ENCODE measurements around the gene S100G. TPM values are rescaled to one million over a fixed set of nuclear protein-coding genes. Genes with fewer than 3 reads are reported as not detected.

Gene S100G
- total RNA-seq, 1 donor from 2014 or later, result not detected

DNA sequence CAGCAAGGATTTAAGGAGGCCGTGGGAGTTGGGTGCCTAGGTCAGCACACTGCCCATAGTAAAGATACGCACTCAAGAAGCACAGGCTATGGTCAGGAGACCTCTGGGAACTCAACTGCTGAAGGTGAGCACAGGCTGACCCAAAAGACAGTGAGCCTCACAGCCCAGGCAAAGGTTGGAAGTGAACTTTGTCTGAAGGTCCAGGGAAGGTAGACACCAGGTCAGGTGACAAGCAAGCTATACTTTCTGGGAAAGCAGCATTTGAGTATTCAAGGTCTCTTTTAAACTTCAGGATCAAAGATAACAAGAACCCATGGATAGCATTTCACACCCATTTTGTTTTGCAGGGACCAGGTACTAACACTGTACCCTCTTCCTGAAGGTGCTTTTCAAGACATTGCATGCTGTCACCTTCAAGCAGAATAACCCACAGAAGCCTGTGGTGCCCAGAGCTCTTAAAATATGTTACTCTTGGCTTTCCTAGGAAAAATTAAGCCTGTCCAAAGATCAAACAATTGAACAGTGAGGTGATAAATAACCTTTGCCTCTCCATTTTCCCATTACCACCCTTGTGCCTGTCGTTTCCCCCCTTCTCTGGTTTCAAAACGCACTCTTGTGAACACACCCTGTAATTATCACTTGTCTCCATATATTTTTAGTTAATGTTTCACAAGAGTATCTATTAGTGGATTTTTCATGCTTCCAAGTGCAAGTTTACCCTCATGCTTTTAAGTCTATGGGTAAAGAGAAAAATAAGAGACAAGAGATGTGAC lies 3.4 kb upstream of the S100G start:
- DNase-seq (ENCODE audit: low spot score), result no peak

DNA sequence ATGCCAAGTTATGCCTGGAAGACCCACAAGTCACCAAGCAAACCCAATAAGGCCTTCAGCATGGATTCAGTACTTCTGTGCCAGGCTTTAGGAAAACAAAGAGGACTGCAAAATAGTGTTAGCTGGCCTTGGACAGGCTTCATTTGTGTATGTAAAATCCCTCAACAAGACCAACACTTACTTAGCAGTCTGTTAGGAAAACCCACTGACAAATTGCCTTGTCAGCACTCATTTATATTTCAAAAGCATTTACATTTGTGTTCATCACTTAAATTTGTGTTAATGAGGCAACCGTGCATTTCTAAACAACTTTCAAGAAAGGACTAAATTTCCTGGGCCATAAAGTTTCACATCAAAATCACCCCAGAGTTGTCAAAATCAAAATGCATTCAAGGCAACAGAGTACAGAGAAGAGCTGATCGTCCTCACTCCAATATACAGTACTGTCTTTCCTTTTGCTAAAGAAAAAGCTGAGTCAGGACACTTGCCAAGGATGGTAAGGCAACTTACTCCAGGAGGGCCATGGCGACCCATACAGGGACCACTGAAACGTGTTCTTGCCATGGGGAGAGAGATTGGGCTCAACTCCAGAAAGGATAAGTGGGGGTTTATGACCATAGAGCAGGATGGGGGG lies 1.6 kb downstream of the S100G start:
- no peak for DNase-seq (ENCODE audit: low spot score)

DNA sequence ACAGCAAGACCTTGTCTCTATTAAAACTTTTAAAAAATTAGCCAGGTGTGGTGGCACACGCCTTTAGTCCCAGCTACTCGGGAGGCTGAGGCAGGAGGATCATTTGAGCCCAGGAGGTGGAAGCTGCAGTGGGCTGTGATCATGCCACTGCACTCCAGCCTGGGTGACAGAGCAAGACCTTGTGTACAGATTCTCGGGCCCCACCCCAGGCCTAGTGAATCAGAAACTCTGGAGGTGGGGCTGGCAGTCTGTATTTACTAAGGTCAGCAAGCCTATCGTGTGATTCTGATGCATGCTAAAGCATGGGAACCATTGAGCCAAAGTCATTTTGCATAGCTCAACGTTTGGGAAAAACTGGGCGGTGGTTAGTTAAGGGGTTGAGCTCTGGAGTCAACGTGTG lies 3.5 kb downstream of the S100G start:
- DNase-seq (ENCODE audit: low spot score), result no peak

DNA sequence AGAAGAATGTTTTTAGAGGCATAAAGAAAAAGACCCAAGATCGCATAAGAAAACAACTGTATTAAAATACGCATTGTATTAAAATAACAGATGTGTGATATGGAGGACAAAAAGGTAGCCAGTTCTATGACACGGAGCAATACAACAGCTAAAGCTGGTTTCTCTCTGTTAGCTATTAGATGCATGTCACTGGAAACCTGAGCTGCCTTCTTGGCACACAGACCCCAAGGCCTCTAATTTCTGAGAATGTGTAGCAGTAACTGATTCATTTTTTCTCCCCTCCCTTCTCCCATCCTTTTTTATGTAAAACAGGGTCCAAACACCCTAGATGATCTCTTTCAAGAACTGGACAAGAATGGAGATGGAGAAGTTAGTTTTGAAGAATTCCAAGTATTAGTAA lies 4.1 kb downstream of the S100G start:
- no peak for DNase-seq (ENCODE audit: low spot score)

DNA sequence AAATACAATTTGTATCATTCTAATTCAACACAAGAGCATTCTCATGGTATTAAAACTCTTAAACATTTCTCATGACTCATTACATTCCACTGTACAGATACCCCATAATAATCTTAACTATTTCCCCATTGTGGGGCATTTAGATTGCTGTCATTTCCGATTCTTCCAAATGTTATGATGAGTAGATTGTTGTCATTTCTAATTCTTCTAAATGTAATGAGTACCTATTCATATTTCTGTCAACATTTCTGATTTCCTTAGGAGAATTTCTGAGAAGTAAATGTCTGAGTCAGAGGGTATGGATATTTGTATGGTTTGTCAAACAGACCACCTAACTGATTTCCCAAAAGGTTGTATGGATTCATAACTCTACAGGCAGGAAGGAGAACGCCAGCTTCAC lies 8.3 kb downstream of the S100G start:
- DNase-seq (ENCODE audit: low spot score), result no peak

DNA sequence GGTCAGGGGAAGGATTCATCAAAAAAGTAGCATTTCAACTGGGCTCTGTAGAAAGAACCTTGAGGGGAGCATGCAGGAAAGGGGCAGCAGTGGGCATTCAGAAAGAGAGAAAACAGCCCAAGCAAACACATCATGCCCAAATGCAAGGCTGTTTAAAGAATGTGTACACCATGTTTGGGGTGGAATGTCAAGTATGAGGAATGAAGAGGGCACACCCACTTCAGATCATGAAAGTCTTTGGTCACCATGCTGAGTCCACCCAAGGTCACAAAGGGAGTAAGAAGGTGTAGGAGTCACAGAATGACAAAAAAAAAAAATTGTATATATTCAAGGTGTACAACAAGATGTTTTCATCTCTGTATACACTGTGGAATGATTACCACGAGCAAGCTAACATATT lies 9.4 kb downstream of the S100G start:
- no peak for DNase-seq (ENCODE audit: low spot score)

DNA sequence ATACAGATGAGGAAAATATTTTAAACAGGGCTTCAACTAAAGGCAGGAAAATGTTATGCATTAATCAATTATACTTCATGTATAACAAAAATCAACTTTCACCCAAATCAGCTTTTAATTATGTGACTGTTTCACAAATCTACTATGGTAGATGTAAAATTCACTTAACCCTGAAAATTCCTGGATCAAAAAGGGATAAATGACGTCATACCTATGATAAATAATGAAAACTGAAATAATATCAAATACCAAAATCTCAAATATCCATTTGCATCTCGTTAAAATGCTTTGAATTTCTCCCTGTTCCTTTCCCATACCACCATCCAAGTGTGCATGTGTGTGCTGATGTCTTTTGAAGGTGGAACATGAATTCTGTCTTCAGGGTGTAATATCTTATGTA lies 11.5 kb downstream of the S100G start:
- no peak for DNase-seq (ENCODE audit: low spot score)

DNA sequence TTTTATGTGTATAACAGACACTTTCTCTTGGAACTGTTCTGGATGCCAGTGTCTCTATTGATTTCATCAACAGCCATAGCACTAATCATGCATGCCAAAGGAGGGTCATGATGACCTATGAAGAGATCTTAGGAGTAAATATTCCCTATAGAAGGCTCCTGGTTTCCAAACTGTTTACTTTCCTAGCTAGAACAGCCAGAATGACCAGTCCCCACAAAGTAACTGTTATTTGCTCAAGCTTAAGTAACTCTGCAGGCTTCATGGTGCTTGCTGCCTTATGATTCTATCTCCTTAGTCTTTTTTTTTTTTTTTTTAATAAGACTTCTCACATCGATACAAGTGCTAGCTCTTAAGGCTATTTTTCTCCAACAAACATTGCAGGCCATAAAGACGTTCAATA lies 12.4 kb downstream of the S100G start:
- DNase-seq (ENCODE audit: low spot score), result no peak

DNA sequence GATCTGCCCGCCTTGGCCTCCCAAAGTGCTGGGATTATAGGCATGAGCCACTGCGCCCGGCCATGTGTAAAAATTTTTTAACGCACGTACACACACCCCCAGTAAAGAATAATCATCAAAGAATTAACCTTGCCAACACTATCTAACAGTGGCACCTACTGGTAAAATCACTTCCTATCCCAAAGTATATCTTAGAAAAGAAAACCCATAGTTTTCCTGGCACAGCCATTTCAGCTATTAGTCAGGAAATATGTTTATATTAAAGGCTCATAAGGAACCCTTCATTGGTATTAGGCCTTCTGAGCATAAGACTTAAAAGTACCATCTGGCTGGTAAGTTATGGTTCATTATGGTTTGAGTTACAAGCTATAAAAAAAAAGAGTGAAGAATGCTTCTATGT lies 14.1 kb downstream of the S100G start:
- no peak for DNase-seq (ENCODE audit: low spot score)

DNA sequence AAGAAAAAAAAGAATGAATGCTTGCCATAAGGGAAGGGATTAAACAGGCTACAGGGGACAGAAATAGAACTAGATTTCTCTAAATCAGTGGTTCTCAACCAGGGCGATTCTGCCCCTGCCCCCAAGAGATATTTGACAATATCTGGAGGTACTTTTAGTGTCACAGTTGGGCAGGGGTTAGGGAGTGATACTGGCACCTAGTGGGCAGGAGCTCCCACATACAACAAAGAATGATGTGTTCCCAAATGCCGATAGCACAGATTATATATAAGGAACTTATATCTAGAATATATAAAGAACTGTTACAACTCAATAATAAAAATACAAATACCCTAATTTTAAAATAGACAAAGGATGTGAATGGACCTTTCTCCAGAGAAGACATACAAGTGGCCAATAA lies 14.7 kb downstream of the S100G start:
- DNase-seq (ENCODE audit: low spot score), result no peak

DNA sequence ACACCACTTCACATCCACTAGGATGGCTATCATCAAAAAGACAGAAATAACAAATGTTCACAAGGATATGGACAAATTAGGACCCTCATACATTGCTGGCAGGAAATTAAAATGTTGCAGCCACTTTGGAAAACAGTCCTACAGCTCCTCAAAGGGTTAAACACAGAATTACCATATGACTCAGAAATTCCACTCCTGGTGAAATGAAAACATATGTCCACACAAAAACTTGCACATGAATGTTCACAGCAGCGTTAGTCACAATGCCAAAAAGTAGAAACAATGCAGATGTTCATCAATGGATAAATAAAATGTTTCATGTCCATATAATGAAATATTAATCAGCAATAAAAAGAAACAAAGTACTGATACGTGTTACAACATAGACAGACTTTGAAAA lies 15.1 kb downstream of the S100G start:
- no peak for DNase-seq (ENCODE audit: low spot score)

DNA sequence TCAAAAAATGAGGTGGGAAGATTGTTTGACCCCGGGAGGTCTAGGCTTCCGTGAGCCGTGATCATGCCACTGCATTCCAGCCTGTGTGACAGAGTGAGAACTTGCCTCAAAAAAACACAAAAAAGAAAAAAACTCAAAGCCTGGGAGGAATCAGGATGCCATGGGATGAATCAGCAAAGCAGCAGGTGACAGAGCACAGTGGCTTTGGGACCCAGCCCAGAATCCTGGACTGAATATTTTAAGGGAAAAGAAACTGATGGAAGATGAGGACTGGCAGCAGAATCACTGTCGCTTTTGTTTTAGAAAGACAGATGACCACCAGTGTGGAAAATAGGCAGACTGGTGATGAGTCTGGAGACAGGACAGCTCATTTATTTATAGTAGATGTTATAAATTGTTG lies 16.6 kb downstream of the S100G start:
- DNase-seq (ENCODE audit: low spot score), result no peak

DNA sequence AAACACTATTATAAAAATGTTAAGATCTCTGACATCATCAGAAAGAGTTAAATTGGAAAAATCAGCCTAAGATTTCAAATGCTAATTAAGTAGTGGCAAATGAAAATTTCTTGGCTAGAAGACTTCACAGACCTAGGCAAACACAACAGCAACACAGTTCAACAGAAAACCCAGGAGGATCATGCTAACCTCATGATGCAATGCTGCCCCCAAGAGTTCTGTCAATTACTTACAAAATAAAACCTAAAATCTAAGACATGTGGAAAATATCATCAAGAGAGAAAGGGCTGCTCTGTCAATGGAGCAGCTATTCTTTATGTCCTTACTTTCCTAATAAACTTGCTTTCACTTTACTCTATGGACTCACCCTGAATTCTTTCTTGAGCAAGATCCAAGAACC lies 21.0 kb downstream of the S100G start:
- peak; percentile 57 for DNase-seq (ENCODE audit: low spot score)

DNA sequence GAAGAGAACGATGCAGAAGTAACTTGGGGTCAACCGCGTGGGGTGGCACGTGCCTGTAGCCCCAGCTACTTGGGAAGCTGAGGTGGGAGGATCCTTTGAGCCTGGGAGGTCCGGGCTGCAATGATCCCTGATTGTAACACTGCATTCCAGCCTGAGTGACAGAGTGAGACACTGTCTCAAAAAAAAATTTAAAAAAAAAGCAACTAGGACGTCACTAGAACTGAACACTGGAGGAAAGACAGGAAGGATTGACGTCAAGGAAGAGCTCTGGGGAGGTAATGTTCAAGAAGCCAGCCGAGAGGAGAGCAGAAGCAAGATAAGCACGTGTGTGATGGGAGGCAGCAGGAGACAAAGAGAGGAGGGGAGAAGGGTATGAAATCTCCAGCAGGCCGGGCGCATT lies 28.7 kb downstream of the S100G start:
- no peak for DNase-seq (ENCODE audit: low spot score)

DNA sequence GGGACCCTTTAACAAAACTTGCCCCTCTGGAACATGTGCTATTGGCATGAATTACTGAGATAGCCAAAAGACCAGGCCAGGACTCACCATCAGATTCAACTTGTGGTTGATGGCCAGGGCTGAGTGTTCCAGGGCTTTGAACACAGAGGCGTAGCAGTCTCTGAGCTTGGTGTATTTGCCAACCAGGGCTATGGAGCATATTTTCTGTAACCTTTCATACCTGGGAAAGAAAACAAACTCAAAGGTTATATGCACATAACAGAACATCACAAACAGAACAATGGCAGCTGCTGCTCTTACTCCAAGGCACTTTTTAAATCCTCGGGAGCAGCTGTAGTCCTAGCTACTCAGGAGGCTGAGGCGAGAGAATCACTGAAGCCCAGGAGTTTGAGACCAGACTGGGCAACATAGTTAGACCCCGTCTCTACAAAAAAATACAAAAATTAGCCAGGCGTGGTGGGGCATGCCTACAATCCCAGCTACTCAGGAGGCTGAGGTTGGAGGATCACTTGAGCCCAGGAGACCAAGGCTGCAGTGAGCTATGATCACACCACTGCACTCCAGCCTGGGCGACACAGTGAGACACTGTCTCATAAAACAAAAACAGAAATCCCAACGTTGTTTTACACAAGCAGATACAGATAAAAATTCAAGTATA lies 33.2 kb downstream of the S100G start:
- DNase-seq (ENCODE audit: low spot score), result no peak

DNA sequence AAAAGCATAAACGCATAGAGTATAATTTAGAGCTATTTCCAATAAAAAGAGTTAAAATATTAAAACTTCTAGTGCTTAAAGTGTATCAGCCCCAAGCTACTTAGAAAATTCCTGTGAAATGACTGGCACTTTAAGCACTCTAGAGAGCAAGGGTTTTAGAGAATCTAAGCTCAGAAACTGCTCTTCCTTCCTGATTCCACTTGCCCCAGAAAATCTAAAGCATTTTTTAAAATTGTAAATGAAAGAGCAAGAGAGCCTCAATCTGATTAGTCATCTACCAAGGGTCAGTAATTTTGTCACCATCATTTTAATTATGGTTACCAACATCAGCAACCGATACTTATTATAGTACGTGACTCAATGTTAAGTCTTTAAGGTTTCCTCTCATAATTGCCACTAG lies 37.6 kb downstream of the S100G start:
- DNase-seq (ENCODE audit: low spot score), result no peak

DNA sequence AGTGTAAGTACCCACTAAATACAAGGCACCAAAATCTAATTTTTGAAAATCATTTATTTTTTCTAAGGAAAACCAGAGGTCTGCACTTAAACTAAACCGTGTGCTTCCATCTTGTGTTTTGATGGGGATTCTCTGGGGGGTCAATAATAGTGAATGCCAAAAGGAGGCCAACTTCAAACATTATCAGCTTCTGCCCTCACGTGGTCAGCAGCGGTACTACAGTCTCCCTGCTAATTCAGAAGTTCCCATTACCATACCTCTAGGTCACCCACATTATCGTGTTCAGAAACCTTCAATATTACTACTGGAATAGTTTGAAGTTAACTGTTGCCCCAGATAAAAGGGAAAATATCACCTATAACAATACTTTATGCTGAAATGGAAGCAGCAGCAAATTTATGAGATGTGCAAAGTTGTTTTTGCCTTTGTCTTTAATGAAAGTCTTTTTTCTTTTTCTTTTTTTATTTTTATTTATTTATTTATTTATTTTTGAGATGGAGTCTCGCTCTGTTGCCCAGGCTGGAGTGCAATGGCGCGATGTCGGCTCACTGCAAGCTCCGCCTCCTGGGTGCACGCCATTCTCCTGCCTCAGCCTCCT lies 45.2 kb downstream of the S100G start:
- DNase-seq (ENCODE audit: low spot score), result peak; percentile 25

DNA sequence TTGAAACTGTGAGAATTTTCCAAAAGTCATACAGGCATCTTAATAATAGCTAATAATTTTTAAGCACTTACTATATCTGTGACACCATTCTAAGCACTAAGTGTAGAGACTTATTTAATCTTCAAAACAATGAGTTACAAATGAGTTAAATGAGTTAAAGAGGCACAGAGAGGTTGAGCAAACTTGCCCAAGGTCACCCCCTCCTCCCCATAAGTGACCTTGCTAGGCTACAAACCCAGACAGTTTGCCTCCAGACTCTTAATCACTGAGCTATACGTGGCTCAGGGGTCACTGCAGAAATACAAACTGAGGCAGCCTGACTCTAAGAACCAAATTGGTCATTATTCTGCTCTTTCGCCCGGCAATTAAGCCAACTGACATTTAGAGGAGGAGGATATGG lies 47.0 kb downstream of the S100G start:
- no peak for DNase-seq (ENCODE audit: low spot score)

DNA sequence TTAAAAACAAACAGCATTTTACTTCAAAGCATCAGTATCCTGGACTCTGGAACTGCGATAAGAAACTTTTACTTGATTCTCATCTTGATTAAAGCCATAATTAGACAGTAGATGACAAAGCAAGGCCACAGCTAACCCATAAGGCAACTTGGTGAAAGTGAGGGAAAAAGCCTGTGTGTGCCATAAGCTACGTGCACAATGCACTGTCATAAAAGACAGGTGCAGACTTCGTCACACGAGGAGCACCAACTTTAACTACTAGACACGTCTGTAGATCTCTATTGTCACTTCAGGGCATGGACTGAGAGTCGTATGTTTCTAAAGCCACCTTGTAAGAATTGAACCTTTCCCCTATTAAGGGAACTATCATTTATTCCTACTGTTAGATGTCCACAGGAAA lies 49.4 kb downstream of the S100G start:
- DNase-seq (ENCODE audit: low spot score), result no peak

DNA sequence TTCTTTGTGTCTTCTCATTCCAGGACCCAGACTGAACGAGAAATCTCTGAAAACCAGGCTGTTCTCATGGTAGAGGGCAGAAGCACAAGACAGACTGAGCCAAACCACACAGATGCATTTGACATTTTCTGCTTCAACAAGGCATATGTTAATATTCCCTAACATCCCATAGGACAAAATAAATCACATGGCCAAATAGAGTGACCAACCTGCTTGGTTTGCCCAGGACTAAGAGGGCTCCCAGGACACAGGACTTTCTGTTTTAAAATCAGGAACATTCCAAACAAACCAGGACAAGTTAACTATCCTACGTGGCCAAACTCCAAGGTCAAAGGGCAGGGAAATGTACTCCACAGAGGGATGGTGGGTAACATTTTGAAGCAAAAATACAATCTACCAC lies 50.8 kb downstream of the S100G start:
- no peak for DNase-seq (ENCODE audit: low spot score)

DNA sequence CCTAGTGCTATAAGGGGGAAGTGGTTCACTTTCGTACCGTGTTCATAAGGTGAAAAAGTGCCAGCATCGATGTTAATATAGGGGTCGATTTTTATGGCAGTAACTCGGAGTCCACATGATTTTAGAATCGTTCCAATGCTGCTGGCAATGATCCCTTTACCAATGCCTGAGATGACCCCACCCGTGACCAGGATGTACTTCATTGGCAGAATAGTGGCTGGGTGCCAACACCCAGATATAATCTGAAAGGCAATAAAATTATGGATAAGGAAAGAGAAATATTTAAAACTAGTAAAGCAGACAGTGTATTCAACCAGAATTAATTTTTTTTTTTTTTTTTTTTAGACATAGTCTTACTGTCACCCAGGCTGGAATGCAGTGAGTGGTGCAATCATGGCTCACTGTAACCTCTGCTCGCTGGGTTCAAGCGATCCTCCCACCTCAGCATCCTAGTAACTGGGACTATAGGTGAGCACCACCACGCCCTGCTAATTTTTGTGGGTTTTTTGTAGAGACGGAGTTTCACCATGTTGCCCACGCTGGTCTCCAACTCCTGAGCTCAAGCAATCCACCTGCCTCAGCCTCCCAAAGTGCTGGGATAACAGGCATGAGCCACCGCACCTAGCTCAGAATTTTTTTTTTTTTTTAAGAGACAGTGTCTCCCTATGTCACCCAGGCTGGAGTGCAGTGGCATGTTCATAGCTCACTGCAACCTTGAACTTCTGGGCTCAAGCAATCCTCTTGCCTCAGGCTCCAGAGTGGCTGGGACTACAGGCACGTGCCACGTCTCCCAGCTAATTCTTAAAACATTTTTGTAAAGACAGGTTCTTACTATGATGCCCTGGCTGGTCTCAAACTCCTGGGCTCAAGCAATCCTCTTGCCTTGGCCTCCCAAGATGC lies 53.0 kb downstream of the S100G start:
- no peak for DNase-seq (ENCODE audit: low spot score)

Data from umbilical cord (tissue), 2 donors.